HCT116 (cell line): ENCODE results near the gene F13A1. TPM values are rescaled to one million over a fixed set of nuclear protein-coding genes. Genes with fewer than 3 reads are reported as not detected.

Source experiments
- ATAC-seq: fragments of 200-7000 bp; cut with Tn5 transposase; 2 replicates; pipeline ENCODE4 v1.9.1; 2020; ENCODE audit warnings: mild to moderate bottlenecking, moderate library complexity
- BruUV-seq: library from RNA; stranded (reverse); fragments of 400-500 nt; replicated peaks from 2 replicates; lab custom pipeline; 2021; lab: Mats Ljungman, UMichigan
- CTCF ChIA-PET: fragments of 300-600 bp; sonication (Branson Sonifier 250); formaldehyde crosslinking; loops from one replicate; lab custom pipeline; 2021; ENCODE audit warnings: antibody characterized with exemption; lab: Charles Lee
- POLR2A ChIA-PET: fragments of 300-600, 350-600 bp; sonication (Branson Sonifier 250); formaldehyde crosslinking; loops from one replicate; lab custom pipeline; 2021; ENCODE audit warnings: antibody characterized with exemption; lab: Charles Lee
- RAD21 ChIA-PET, 2 experiments: fragments of 300-600 bp; sonication (Branson Sonifier 250); formaldehyde crosslinking; loops; one replicate each; lab custom pipeline; 2023; ENCODE audit warnings: low total read pairs in 2 of 2; ENCODE audit not compliant: uncharacterized antibody in 2 of 2, unreplicated experiment in 2 of 2, low non-redundant PET in 1 of 2; lab: Charles Lee
- DNase-seq: peaks from one replicate; pipeline ENCODE4 v3.0.0-alpha.2; 2010; ENCODE audit warnings: low read depth, low spot score
- H2AFZ ChIP-seq: fragments of 200-600 bp; shearing (Covaris generic), sonication (generic); 2 replicates; pipeline ENCODE4 v1.6.1; 2017; ENCODE audit warnings: low read depth, mixed run types, mixed read lengths, antibody characterized with exemption, low read length; ENCODE audit not compliant: poor library complexity, severe bottlenecking
- H3K27ac ChIP-seq: 2 replicates; pipeline ENCODE4 v1.5.1; 2012; ENCODE audit warnings: low read depth, low read length
- H3K27me3 ChIP-seq: fragments of 200-600 bp; sonication (generic); 2 replicates; pipeline ENCODE4 v1.6.1; 2016; ENCODE audit warnings: mixed run types, low read length, mixed read lengths; ENCODE audit not compliant: insufficient read depth
- H3K36me3 ChIP-seq, 2 experiments: fragments of 200-500 bp in 1 of 2; fragments of 200-600 bp in 1 of 2; sonication (Bioruptor generic) in 1 of 2; sonication (generic) in 1 of 2; 2 replicates each; pipeline versions ENCODE4 v1.5.1 to v1.6.1; 2014 to 2016; ENCODE audit warnings: low read length in 2 of 2, inconsistent platforms in 1 of 2, mixed read lengths in 1 of 2, mixed run types in 1 of 2; ENCODE audit not compliant: insufficient read depth in 2 of 2, control insufficient read depth in 1 of 2
- H3K4me1 ChIP-seq, 2 experiments: fragments of 200-600 bp in 1 of 2; sonication (generic) in 1 of 2; 2 replicates each; pipeline versions ENCODE4 v1.5.1 to v1.6.1; 2012 to 2017; ENCODE audit warnings: low read length in 2 of 2, inconsistent platforms in 1 of 2, mild to moderate bottlenecking in 1 of 2, mixed read lengths in 1 of 2, mixed run types in 1 of 2, moderate library complexity in 1 of 2; ENCODE audit not compliant: insufficient read depth in 2 of 2, control insufficient read depth in 1 of 2
- H3K4me2 ChIP-seq: fragments of 200-600 bp; sonication (generic); 2 replicates; pipeline ENCODE4 v1.6.1; 2017; ENCODE audit warnings: mixed run types, low read length, mixed read lengths
- H3K4me3 ChIP-seq, 2 experiments: fragments of 200-600 bp in 1 of 2; sonication (generic) in 1 of 2; replicated peaks in 1 of 2; 2 replicates each; pipeline ENCODE4 v1.5.1; 2011 to 2016; ENCODE audit warnings: low read length in 2 of 2, control low read depth in 1 of 2, low read depth in 1 of 2, mild to moderate bottlenecking in 1 of 2, mixed read lengths in 1 of 2, mixed run types in 1 of 2
- H3K79me2 ChIP-seq: fragments of 200-600 bp; sonication (generic); 2 replicates; pipeline ENCODE4 v1.6.1; 2017; ENCODE audit warnings: mild to moderate bottlenecking, mixed run types, low read length, moderate library complexity, mixed read lengths; ENCODE audit not compliant: insufficient read depth
- H3K9ac ChIP-seq: fragments of 200-600 bp; sonication (generic); 2 replicates; pipeline ENCODE4 v1.6.1; 2016; ENCODE audit warnings: low read length, mixed read lengths
- H3K9me2 ChIP-seq: fragments of 200-600 bp; sonication (generic), shearing (Covaris generic); 2 replicates; pipeline ENCODE4 v1.6.1; 2017; ENCODE audit warnings: mixed run types, mild to moderate bottlenecking, moderate library complexity; ENCODE audit not compliant: insufficient read depth
- H3K9me3 ChIP-seq, 2 experiments: fragments of 200-500 bp in 1 of 2; fragments of 200-600 bp in 1 of 2; sonication (Bioruptor generic) in 1 of 2; sonication (generic) in 1 of 2; 2 replicates each; pipeline ENCODE4 v1.6.1; 2014 to 2017; ENCODE audit warnings: low read length in 2 of 2, mixed read lengths in 2 of 2, inconsistent platforms in 1 of 2, low read depth in 1 of 2, mild to moderate bottlenecking in 1 of 2, mixed run types in 1 of 2, moderate library complexity in 1 of 2; ENCODE audit not compliant: control insufficient read depth in 1 of 2, insufficient read depth in 1 of 2
- H4K20me1 ChIP-seq: fragments of 200-600 bp; sonication (generic), shearing (Covaris generic); 2 replicates; pipeline ENCODE4 v1.6.1; 2017; ENCODE audit warnings: mixed run types, mild to moderate bottlenecking, moderate library complexity; ENCODE audit not compliant: insufficient read depth
- CBX3 ChIP-seq: IDR thresholded peaks from 2 replicates; pipeline ENCODE4 v1.6.1; 2012; ENCODE audit warnings: low read depth
- CEBPB ChIP-seq: IDR thresholded peaks from 2 replicates; pipeline ENCODE4 v1.6.1; 2012; ENCODE audit warnings: low read depth
- ELF1 ChIP-seq: IDR thresholded peaks from 2 replicates; pipeline ENCODE4 v1.6.1; 2012; ENCODE audit warnings: low read depth, borderline replicate concordance
- FOSL1 ChIP-seq: IDR thresholded peaks from 2 replicates; pipeline ENCODE4 v1.6.1; 2012; ENCODE audit warnings: low read depth
- JUND ChIP-seq: IDR thresholded peaks from 2 replicates; pipeline ENCODE4 v1.6.1; 2012
- POLR2AphosphoS5 ChIP-seq: IDR thresholded peaks from 2 replicates; pipeline ENCODE4 v1.6.1; 2011; ENCODE audit warnings: mild to moderate bottlenecking, low read depth, low read length, moderate library complexity
- SRF ChIP-seq: IDR thresholded peaks from 2 replicates; pipeline ENCODE4 v1.6.1; 2012; ENCODE audit warnings: low read depth
- ZNF274 ChIP-seq: fragments of 200-500 bp; sonication (Bioruptor generic); IDR thresholded peaks from 2 replicates; pipeline ENCODE4 v1.6.1; 2014; ENCODE audit warnings: mild to moderate bottlenecking, low read depth, low read length, inconsistent platforms
- intact Hi-C: fragments of 100-400 bp; cut with micrococcal nuclease; formaldehyde crosslinking; loops from 2 replicates; pipeline ENCODE4 v1.10.0; 2022
- total RNA-seq: library from RNA; stranded (reverse); gene quantifications from one replicate; pipeline ENCODE4 v1.2.1, GENCODE V29; 2021; ENCODE audit not compliant: unreplicated experiment
- TF ChIP-seq, protein P1 (sequence below): IDR thresholded peaks from 2 replicates; pipeline ENCODE4 v1.6.1; 2012
- TF ChIP-seq, protein P2 (sequence below): IDR thresholded peaks from 2 replicates; pipeline ENCODE4 v1.6.1; 2012
- TF ChIP-seq, protein P3 (sequence below): IDR thresholded peaks from 2 replicates; pipeline ENCODE4 v1.6.1; 2011; ENCODE audit warnings: mild to moderate bottlenecking, low read length, moderate library complexity; ENCODE audit not compliant: insufficient replicate concordance; ENCODE audit errors: extremely low read depth

Gene F13A1
- total RNA-seq, 1 experiment from 2014 or later, result 0.34 TPM

DNA sequence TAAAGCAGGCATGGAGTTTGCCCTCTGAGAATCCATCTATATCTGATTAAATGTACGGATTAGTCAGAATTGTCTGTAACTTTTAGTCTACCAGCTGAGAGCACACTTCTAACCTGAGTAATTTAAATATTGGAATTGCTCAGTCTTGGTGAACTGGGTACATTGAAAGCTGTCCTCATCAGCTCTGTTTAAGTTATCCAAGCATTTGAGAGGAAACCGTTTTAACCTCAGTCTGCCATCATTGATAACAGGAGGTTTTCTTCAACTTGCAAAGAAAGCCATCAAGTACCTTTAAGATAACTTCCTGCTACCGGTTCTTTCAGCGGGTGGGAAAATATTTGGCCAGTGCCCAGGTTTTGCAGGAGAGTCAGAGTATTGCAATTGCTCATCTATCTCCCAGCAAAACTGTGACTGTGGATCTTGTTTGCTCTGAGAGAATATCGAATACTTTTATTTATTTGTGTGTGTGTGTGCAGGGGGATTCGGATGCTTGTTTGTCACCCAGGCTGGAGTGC, 31.1 kb upstream of the F13A1 start:
- TF ChIP-seq POLR2AphosphoS5, result no peak
- no peak for TF ChIP-seq JUND

DNA sequence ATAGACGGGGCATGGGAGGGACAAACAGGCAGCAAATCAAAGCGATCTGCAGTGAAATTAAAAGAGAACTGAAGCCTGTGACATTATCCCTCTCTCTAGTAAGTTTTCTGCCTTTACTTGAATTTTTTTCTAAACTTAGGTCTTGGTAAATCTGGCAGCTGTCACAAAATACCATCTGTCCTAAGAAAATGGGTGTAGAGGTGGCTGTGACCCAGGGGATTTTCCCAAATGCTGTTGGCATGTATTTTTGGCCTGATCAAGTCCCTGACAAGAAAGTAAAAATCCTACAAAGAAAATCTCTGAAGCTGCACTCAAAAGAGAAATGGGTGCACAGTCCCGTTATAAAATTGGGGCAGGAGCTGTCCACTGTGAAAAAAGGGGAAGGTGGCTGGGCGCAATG, 30.2 kb upstream of the F13A1 start:
- BruUV-seq, result no TSS peak
- POLR2A ChIA-PET, result no interaction called here

More for the DNA sequence above, 31.1 kb upstream of the F13A1 start:
- CTCF ChIA-PET, result no interaction called here
- Histone ChIP-seq H3K9ac (no peak overlapping the region), H3K79me2 (no peaks in the 10 kb centered on the region), H3K27me3 (peaks cover 38% of the 10 kb centered on the region), H3K4me3 (no peak overlapping the region), H3K4me2 (no peak overlapping the region), H4K20me1 (no peaks in the 10 kb centered on the region), H3K4me1 (no peaks in the 10 kb centered on the region), H3K27ac (no peak overlapping the region), H3K9me2 (no peaks in the 10 kb centered on the region), H3K9me3 (no peaks in the 10 kb centered on the region), H2AFZ (no peak overlapping the region), H3K36me3 (no peaks in the 10 kb centered on the region)
- DNase-seq, result no peak
- RAD21 ChIA-PET, result no interaction called here
- ATAC-seq, result no peak
- BruUV-seq, result no TSS peak
- intact Hi-C loops, result no loop called here
- POLR2A ChIA-PET, result no interaction called here

More for the DNA sequence above, 30.2 kb upstream of the F13A1 start:
- H4K20me1 ChIP-seq, result no peaks in the 10 kb centered on the region
- ATAC-seq (no peak), DNase-seq (no peak)
- H3K79me2 ChIP-seq, result no peaks in the 10 kb centered on the region
- ChIA-PET CTCF (no interaction called here), RAD21 (no interaction called here)
- H3K9me3 ChIP-seq, result no peaks in the 10 kb centered on the region
- no peaks in the 10 kb centered on the region for H3K36me3 ChIP-seq
- no peak overlapping the region for H3K27ac ChIP-seq
- no peaks in the 10 kb centered on the region for H3K9me2 ChIP-seq
- no peak overlapping the region for H3K4me2 ChIP-seq
- H3K27me3 ChIP-seq, result peaks cover 38% of the 10 kb centered on the region
- no peak overlapping the region for H3K9ac ChIP-seq
- intact Hi-C loops, result no loop called here
- TF ChIP-seq SRF (no peak), CEBPB (no peak), ELF1 (no peak), FOSL1 (no peak), POLR2AphosphoS5 (no peak), CBX3 (no peak), ZNF274 (no peak)
- TF ChIP-seq, protein P1, sequence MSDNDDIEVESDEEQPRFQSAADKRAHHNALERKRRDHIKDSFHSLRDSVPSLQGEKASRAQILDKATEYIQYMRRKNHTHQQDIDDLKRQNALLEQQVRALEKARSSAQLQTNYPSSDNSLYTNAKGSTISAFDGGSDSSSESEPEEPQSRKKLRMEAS, result no peak
- TF ChIP-seq, protein P2, sequence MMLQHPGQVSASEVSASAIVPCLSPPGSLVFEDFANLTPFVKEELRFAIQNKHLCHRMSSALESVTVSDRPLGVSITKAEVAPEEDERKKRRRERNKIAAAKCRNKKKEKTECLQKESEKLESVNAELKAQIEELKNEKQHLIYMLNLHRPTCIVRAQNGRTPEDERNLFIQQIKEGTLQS, result no peak
- TF ChIP-seq, protein P3, sequence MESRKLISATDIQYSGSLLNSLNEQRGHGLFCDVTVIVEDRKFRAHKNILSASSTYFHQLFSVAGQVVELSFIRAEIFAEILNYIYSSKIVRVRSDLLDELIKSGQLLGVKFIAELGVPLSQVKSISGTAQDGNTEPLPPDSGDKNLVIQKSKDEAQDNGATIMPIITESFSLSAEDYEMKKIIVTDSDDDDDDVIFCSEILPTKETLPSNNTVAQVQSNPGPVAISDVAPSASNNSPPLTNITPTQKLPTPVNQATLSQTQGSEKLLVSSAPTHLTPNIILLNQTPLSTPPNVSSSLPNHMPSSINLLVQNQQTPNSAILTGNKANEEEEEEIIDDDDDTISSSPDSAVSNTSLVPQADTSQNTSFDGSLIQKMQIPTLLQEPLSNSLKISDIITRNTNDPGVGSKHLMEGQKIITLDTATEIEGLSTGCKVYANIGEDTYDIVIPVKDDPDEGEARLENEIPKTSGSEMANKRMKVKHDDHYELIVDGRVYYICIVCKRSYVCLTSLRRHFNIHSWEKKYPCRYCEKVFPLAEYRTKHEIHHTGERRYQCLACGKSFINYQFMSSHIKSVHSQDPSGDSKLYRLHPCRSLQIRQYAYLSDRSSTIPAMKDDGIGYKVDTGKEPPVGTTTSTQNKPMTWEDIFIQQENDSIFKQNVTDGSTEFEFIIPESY, result no peak
- H3K4me3 ChIP-seq, result no peak overlapping the region
- no peaks in the 10 kb centered on the region for H3K4me1 ChIP-seq
- H2AFZ ChIP-seq, result no peak overlapping the region
